Measurements from ENCODE around the gene EPHB1. TPM values are rescaled to one million over a fixed set of nuclear protein-coding genes. Genes with fewer than 3 reads are reported as not detected.

Gene EPHB1
- total RNA-seq, 4 donors from 2014 or later = 11.1 to 14.2 (median 13.0) TPM

GRCh38 chr3:134857356-134857755, 62.3 kb downstream of the EPHB1 start:
- DNase-seq (ENCODE audit: low spot score in 2 of 2) = peak in 1 of 2 donors; percentile 58
- no peak overlapping the region for H3K4me3 ChIP-seq (ENCODE audit: low read depth, poor library complexity, severe bottlenecking)
- intact Hi-C loops (cut with DNase I; ENCODE audit: low total_unique reads) = no loop called here
- whole genome bisulfite sequencing, 2 donors = 82 to 93% methylated on average over 7 of the region's 7 CpGs
- TF ChIP-seq POLR2A (IDR thresholded peaks at IDR 0.05) = no peak
- TF ChIP-seq, protein P1, sequence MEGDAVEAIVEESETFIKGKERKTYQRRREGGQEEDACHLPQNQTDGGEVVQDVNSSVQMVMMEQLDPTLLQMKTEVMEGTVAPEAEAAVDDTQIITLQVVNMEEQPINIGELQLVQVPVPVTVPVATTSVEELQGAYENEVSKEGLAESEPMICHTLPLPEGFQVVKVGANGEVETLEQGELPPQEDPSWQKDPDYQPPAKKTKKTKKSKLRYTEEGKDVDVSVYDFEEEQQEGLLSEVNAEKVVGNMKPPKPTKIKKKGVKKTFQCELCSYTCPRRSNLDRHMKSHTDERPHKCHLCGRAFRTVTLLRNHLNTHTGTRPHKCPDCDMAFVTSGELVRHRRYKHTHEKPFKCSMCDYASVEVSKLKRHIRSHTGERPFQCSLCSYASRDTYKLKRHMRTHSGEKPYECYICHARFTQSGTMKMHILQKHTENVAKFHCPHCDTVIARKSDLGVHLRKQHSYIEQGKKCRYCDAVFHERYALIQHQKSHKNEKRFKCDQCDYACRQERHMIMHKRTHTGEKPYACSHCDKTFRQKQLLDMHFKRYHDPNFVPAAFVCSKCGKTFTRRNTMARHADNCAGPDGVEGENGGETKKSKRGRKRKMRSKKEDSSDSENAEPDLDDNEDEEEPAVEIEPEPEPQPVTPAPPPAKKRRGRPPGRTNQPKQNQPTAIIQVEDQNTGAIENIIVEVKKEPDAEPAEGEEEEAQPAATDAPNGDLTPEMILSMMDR (IDR thresholded peaks at IDR 0.05) = no peak

DNA sequence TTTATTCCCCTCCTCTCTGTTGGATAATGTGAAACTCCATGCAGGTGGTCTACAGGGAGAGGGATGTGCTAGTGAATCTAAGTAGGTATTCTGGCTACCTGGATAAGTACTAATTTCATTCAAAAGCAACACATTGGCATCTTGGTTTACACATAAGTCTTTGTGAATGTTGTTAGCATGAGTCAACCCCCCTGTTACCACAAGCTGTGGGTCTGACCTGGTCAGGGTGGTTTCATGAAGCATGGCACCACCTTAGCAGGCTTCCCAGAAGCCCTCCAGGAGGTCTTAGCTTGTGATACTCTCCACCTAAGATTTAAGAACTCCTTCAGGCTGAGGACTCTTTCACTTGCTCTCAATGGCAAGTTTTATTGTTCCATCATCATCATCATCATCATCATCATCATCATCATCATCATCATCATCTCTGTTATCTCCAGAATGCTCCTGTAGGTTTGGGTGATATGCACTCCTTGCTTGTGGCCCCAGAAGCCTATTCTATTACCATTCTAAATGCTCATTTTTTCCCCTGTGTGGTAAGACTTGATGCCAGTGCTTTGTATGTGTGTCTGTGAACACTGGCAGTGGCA, 62.8 kb downstream of the EPHB1 start:
- intact Hi-C loops (cut with DNase I; ENCODE audit: low total_unique reads) = no loop called here
- H3K4me3 ChIP-seq (ENCODE audit: low read depth, poor library complexity, severe bottlenecking) = no peak overlapping the region
- TF ChIP-seq, protein P1 (IDR thresholded peaks at IDR 0.05) = no peak
- TF ChIP-seq POLR2A (IDR thresholded peaks at IDR 0.05) = no peak
- DNase-seq (ENCODE audit: low spot score in 2 of 2) = peak in 1 of 2 donors; percentile 39

DNA sequence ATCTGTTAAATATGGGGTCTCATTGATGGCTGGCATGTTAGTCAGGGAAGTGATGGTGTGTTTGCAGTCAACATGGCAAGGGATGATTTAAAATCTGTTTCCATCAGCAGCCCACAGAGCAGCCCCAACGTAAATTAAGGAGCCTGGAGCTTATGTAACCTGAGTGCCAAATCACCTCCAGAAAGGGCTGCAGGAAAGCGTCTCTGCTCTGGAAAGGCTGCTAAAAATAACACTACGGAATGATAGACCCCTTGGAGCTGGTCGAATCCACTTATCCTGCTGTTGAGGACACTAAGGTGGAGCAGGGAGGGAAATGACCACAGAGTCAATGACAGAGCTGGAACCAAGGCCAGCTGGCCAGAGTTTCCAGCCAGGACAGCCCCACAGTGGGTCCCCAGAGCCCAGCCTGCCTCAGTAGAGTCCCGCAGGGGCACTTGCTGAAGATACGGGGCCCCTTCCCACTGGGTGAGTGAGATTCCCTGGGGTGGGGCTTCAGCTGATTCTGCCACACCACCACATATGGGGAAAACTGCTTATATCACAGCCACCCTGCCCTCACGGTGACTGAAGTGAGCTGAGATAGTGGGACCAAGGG, 63.5 kb downstream of the EPHB1 start:
- no peak for TF ChIP-seq POLR2A (IDR thresholded peaks at IDR 0.05)
- TF ChIP-seq, protein P1 (IDR thresholded peaks at IDR 0.05) = no peak
- intact Hi-C loops (cut with DNase I; ENCODE audit: low total_unique reads) = no loop called here
- 67 to 82% methylated on average over 7 of the region's 7 CpGs for WGBS, 2 donors
- peak in 1 of 2 donors; percentile 59 for DNase-seq (ENCODE audit: low spot score in 2 of 2)
- H3K4me3 ChIP-seq (ENCODE audit: low read depth, poor library complexity, severe bottlenecking) = no peak overlapping the region

DNA sequence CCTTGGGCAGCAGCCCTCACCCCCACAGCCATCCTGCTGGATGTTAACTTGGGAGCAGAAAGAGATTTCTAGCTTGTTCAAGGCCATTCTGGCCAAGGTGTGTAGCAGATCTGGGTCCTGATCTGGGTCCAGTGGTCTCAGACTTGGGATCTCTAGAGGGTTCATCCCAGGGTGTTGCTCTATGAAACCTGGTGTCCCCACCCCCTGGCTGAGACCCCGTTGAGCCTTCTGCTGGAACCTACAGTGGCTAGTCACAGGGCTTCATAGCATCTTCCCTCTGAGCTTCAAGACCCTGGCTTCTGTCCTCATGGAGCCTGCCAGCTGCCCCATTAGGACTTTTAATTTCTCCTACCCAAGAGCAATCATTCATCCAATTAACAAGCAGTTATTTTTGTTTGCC, 64.3 kb downstream of the EPHB1 start:
- 67 to 100% methylated on average over 1 of the region's 1 CpG for WGBS, 2 donors
- TF ChIP-seq POLR2A (IDR thresholded peaks at IDR 0.05) = no peak
- TF ChIP-seq, protein P1 (IDR thresholded peaks at IDR 0.05) = no peak
- peak in 1 of 2 donors; percentile 57 for DNase-seq (ENCODE audit: low spot score in 2 of 2)
- H3K4me3 ChIP-seq (ENCODE audit: low read depth, poor library complexity, severe bottlenecking) = no peak overlapping the region
- intact Hi-C loops (cut with DNase I; ENCODE audit: low total_unique reads) = no loop called here

DNA sequence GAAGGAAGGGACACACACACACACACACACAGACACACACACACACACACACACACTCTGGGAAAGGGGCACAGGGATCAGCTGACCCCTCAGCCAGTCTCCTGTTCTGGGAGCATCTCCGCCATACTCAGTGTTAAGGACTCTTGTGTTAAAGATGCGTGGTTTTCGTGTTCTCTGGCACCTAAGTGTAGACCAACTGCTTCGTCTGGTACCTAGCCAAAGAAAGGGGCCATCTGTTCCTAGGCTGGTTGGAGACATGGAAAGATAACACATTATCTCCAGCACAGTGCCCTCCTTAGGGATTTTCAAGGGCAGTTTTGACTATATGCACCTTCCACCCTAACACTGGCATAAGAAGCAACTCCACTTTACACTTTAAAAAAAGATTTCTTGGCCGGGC, 65.1 kb downstream of the EPHB1 start:
- 90 to 95% methylated on average over 5 of the region's 5 CpGs for WGBS, 2 donors
- intact Hi-C loops (cut with DNase I; ENCODE audit: low total_unique reads) = no loop called here
- TF ChIP-seq, protein P1 (IDR thresholded peaks at IDR 0.05) = no peak
- no peak for TF ChIP-seq POLR2A (IDR thresholded peaks at IDR 0.05)
- no peak for DNase-seq (ENCODE audit: low spot score in 2 of 2)
- H3K4me3 ChIP-seq (ENCODE audit: low read depth, poor library complexity, severe bottlenecking) = no peak overlapping the region

DNA sequence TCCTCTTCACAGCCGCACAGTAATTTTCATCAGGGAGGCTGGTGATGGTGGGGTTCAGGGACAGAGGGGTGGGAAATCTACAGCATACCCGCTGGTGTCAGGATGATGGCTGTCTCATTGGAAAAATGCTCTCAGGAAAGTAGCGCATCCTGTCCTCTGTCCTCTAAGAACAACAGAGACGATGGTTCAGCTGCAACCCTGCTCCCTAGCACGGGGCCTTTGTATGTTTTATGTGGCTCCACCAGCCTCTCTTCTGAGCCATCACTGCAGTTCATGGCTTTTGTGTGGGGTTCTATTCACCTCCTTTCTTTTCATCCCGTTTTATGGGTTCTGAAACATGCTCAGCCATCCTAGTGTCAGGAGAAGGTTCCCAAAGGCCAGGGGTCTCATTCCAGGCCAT, 68.9 kb downstream of the EPHB1 start:
- 71 to 74% methylated on average over 6 of the region's 6 CpGs for WGBS, 2 donors
- no peak for DNase-seq (ENCODE audit: low spot score in 2 of 2)
- intact Hi-C loops (cut with DNase I; ENCODE audit: low total_unique reads) = no loop called here
- H3K4me3 ChIP-seq (ENCODE audit: low read depth, poor library complexity, severe bottlenecking) = no peak overlapping the region
- TF ChIP-seq, protein P1 (IDR thresholded peaks at IDR 0.05) = no peak
- TF ChIP-seq POLR2A (IDR thresholded peaks at IDR 0.05) = no peak
